ENCODE results near the gene BMP8B.

GRCh38 chr1:39787468-39787867 is 1.2 kb downstream of the BMP8B start:
- no peak for TF ChIP-seq CTCF (IDR thresholded peaks at IDR 0.05)
- no peak for TF ChIP-seq ZFX (IDR thresholded peaks at IDR 0.05; ENCODE audit: borderline replicate concordance)

Measured in 22Rv1 (cell line).